GM21360 (cell line): ENCODE measurements around the gene ZNF557.
"Not testable (repeated sequence)": the region's sequence is repeated elsewhere in the genome, so short reads cannot be mapped to it uniquely, and the experiment has no call there.

Source experiments
- ATAC-seq: cut with Tn5 transposase; IDR thresholded peaks from one replicate; pipeline ENCODE4 v1.9.1; 2021; ENCODE audit warnings: mild to moderate bottlenecking, moderate library complexity; ENCODE audit not compliant: unreplicated experiment

ZNF557 gene

GRCh38 chr19:7069042-7069903 lies at the start of gene ZNF557:
Gene ZNF557 (plus strand): TSS chr19:7069703. CDS start chr19:7075075, 5,372 bp downstream.
- peak; percentile 86 for ATAC-seq

DNA sequence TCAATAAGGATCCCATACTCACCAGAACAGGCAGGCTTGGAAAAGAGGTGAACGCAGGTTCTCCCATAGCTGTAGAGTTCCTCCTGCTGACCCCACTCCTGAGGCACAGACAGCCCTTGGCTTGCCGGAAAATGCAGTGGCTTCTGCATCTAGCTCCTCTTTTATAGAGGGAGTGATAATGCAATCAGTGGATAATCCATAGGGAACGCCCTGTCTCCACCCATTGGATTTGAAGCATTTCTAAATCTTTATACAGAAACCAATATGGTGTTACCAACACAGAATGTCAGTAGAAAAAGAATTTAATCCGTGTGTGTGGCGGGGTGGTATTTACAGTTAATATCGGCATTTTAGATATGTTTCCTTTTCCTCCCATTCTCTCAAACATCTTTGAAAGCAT lies 48.2 kb upstream of the ZNF557 start, which contains the start of gene MBD3L2B:
TSS of gene MBD3L2B (minus strand) at position 101 of the 400 bp plus-strand sequence. CDS start at position 67, 34 bp downstream.
- ATAC-seq, result not testable (repeated sequence)

- ATAC-seq, result not testable (repeated sequence)
These were observed 40.7 kb upstream of the ZNF557 start for GRCh38 chr19:7028790-7029189.

DNA sequence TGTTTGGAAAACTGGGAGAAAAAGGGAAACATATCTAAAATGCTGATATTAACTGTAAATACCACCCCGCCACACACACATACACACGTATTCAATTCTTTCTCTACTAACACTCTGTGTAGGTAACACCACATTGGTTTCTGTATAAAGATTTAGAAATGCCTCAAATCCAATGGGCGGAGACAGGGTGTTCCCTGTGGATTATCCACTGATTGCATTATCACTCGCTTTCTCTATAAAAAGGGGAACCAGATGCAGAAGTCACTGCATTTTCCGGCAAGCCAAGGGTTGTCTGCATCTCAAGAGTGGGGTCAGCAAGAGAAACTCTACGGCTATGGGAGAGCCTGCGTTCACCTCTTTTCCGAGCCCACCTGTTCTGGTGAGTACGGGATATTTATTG lies 39.2 kb upstream of the ZNF557 start, which contains the start of gene MBD3L5:
TSS of gene MBD3L5 (plus strand) at position 301 of the 400 bp plus-strand sequence. CDS start at position 335, 34 bp downstream.
- ATAC-seq, result not testable (repeated sequence)

DNA sequence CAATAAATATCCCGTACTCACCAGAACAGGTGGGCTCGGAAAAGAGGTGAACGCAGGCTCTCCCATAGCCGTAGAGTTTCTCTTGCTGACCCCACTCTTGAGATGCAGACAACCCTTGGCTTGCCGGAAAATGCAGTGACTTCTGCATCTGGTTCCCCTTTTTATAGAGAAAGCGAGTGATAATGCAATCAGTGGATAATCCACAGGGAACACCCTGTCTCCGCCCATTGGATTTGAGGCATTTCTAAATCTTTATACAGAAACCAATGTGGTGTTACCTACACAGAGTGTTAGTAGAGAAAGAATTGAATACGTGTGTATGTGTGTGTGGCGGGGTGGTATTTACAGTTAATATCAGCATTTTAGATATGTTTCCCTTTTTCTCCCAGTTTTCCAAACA lies 29.4 kb upstream of the ZNF557 start, which contains the start of gene MBD3L4:
TSS of gene MBD3L4 (minus strand) at position 101 of the 400 bp plus-strand sequence. CDS start at position 66, 35 bp downstream.
- not testable (repeated sequence) for ATAC-seq

GRCh38 chr19:7041563-7041962 lies 27.9 kb upstream of the ZNF557 start:
- not testable (repeated sequence) for ATAC-seq

DNA sequence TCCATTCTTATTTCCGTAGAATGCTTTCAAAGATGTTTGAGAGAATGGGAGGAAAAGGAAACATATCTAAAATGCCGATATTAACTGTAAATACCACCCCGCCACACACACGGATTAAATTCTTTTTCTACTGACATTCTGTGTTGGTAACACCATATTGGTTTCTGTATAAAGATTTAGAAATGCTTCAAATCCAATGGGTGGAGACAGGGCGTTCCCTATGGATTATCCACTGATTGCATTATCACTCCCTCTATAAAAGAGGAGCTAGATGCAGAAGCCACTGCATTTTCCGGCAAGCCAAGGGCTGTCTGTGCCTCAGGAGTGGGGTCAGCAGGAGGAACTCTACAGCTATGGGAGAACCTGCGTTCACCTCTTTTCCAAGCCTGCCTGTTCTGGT lies 20.5 kb upstream of the ZNF557 start, which contains the start of gene MBD3L2:
TSS of gene MBD3L2 (plus strand) at position 301 of the 400 bp plus-strand sequence. CDS start at position 354, 53 bp downstream.
- ATAC-seq, result not testable (repeated sequence)

DNA sequence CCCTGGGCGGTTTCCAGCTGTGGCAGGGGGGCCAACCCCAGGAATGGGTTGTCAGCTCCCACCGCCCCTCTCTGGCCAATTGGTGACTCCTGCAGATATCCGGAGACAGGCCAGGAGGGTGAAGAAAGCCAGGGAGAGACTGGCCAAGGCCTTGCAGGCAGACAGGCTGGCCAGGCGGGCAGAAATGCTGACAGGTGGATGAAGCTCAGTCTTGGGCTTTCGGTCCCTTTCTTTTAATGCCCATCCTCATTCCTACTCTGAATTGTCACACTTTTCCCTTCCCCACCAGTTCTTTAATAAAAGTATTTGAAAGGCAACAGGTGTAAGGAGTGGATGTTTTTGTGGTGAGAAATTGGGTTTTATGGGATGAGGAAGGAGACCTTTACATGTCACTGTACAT lies 18.1 kb upstream of the ZNF557 start:
- ATAC-seq, result not testable (repeated sequence)

GRCh38 chr19:7052896-7053295 lies 16.6 kb upstream of the ZNF557 start:
- not testable (repeated sequence) for ATAC-seq

- ATAC-seq, result not testable (repeated sequence)
These were observed 14.7 kb upstream of the ZNF557 start for GRCh38 chr19:7054635-7055368.

DNA sequence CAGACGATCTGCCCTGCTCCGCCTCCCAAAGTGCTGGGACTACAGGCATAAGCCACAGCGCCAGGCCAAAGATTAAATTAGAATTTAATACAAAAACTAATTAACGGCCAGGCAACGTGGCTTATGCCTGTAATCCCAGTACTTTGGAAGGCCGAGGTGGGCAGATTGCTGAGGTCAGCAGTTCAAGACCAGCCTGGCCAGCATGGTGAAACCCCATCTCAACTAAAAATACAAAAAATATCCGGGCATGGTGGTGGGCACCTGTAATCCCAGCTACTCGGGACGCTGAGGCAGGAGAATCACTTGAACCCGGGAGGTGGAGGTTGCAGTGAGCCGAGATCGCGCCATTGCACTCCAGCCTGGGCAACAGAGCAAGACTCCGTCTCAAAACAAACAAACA lies 13.8 kb upstream of the ZNF557 start:
- not testable (repeated sequence) for ATAC-seq

- not testable (repeated sequence) for ATAC-seq
These were observed 13.1 kb upstream of the ZNF557 start for GRCh38 chr19:7056371-7056770.

- ATAC-seq, result not testable (repeated sequence)
These were observed 10.9 kb upstream of the ZNF557 start, which contains the start of gene MBD3L3 for GRCh38 chr19:7058576-7058975. Gene MBD3L3 (minus strand): TSS chr19:7058676. CDS start chr19:7058605, 71 bp downstream.

DNA sequence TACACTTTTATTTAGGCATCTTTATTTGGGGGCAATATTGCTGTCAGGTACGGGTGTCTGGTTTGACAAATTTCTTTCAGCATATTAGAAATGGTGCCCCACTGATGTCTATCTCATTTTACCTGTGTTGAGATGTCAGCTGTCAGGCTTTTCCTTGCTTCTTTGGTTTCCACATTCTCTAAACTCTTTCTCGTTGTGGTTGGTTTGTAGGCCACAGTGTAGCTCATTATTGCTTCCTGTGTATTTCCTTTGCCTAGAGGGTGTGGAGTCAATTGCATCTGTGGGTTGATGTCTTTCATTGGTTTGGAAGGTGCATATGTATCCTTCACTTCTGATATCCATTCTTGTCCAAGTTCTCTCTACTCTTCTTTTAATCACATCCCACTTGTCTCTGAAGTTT lies 9.5 kb upstream of the ZNF557 start:
- ATAC-seq, result not testable (repeated sequence)

DNA sequence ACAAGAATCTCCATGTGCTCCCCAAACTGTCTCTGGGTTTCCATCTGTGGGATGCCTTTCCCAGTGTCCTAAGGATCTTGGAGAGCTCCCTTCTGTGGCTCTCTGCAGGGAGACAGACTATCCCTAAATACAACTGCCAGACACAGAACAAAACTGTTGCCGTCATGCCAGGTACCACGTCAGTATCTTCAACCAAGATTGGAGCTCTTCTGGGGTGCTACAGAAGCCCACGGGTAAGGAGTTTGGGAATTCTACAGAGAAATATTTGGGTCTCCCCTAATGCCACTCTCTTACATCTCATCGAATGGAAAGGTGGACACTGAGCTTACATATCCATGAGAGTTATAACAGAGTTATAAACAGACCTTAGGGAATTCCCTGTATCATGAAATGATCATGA lies 6.2 kb upstream of the ZNF557 start:
- ATAC-seq, result no peak

DNA sequence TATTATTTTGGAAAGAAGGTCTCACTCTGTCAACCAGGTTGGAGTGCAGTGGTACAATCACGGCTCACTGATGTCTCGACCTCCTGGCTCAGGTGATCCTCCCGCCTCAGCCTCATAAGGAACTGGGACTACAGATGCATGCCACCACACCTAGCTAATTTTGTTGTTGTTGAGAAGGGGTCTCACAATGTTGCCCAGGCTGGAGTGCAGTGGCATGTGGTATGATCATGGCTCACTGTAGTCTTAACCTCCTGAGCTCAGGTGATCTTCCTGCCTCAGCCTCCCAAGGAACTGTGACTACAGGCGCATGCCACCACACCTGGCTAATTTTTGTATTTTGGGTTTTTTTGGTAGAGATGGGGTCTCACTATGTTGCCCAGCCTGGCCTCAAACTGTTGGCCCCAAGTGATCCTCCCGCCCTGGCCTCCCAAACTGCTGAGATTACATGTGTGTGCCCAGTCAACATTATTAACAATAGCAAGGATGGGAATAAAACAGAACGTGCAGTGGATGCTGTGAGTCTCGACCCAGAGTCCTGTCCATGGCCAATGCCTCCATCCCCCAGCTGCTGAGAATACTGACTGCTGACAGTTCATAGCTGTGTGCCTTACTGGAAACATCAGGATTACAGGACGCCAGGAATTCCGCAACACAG lies 5.6 kb upstream of the ZNF557 start:
- no peak for ATAC-seq

DNA sequence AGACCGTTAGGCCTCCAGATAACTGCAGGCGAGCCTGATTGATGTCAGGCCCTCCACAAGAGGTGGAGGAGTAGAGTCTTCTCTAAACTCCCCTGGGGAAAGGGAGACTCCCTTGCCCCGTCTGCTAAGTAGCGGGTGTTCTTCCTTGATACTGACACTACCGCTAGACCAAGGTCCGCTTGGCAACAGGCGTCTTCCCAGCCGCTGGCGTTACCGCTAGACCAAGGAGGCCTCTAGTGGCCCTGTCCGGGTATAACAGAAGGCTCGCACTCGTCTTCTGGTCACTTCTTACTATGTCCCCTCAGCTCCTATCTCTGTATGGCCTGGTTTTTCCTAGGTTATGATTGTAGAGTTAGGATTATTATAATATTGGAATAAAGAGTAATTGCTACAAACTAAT lies 2.4 kb upstream of the ZNF557 start:
- not testable (repeated sequence) for ATAC-seq

GRCh38 chr19:7067716-7068115 lies 1.8 kb upstream of the ZNF557 start:
- ATAC-seq, result no peak

DNA sequence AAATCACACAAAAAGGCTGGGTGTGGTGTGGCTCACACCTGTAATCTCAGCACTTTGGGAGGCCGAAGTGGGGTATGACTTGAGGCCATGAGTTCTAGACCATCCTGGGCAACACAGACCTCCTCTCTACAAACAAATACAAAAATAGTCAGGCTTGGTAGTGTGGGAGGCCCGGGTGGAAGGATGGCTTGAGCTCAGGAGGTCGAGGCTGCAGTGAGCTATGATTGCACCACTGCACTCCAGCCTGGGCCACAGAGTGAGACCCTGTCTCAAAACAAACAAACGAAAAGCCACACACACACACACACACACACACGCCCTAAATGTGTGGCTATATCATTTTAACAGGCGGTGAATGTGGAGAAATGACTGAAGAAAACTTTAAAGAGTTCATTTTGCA lies 904 bp upstream of the ZNF557 start:
- no peak for ATAC-seq

GRCh38 chr19:7069904-7070226 lies 362 bp downstream of the ZNF557 start:
- ATAC-seq, result peak; percentile 31

DNA sequence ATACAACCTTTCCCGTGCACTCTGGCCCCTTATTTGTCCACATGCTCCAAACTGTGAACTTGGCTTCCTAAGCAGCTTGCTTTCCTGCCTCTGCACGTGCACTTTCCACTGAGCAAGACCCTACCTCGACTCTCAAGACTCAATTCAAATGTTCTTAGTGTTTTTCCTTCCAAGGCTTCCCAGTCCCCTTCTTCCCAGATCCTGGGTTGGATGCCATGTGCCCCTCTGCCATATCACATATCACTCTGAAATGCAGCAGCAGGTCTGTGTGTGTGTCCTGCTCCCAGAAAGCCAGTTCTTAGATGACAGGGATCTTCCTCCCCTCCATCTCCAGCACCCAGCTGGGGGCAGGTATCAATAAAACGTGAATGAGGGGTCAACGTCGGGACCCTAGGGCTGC lies 3.0 kb downstream of the ZNF557 start:
- no peak for ATAC-seq
